ENCODE measurements around the gene PRAF2.

DNA sequence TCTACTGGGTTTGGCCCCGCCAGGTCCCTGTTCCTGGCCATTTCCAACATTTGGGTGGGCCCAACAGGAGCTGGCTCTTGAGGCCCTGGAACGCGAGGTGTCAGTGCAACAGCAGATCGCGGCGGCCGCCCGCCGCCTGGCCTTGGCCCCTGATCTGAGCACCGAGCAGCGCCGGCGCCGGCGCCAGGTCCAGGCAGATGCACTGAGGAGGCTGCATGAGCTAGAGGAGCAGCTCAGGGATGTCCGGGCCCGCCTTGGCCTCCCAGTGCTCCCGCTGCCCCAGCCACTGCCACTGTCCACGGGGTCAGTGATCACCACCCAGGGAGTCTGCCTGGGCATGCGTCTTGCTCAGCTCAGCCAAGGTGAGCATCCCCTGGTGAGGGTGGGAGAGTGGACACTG is 9.5 kb downstream of the PRAF2 start:
- TF ChIP-seq POLR2AphosphoS5 (IDR thresholded peaks at IDR 0.05; ENCODE audit: low read depth, low read length) (no peak), POLR2A (IDR thresholded peaks at IDR 0.05; ENCODE audit: low read depth, low read length) (no peak), TAF1 (IDR thresholded peaks at IDR 0.05; ENCODE audit: borderline replicate concordance, low read depth, low read length) (no peak)
